Endodermal cell (in vitro differentiated cells): ENCODE measurements around the gene SSH2. TPM values are rescaled to one million over a fixed set of nuclear protein-coding genes. Genes with fewer than 3 reads are reported as not detected.

Experiments used
- DNase-seq: peaks from one replicate; pipeline ENCODE4 v3.0.0-alpha.2; 2017
- H3K27ac ChIP-seq: 2 replicates; pipeline ENCODE4 v1.5.1; 2013; ENCODE audit warnings: mild to moderate bottlenecking, low read depth, low read length, moderate library complexity
- H3K27me3 ChIP-seq: 2 replicates; pipeline ENCODE4 v1.6.1; 2013; ENCODE audit warnings: mild to moderate bottlenecking, low read length, moderate library complexity; ENCODE audit not compliant: insufficient read depth, control insufficient read depth, poor library complexity, severe bottlenecking
- H3K36me3 ChIP-seq: 2 replicates; pipeline ENCODE4 v1.7.0; 2013; ENCODE audit warnings: mild to moderate bottlenecking, low read length, moderate library complexity; ENCODE audit not compliant: control insufficient read depth, insufficient read depth
- H3K4me1 ChIP-seq: one replicate; pipeline ENCODE4 v1.7.0; 2013; ENCODE audit warnings: low read length; ENCODE audit not compliant: control insufficient read depth, insufficient read depth
- H3K4me3 ChIP-seq: 2 replicates; pipeline ENCODE4 v1.5.1; 2013; ENCODE audit warnings: mild to moderate bottlenecking, low read length, moderate library complexity
- H3K9ac ChIP-seq: 2 replicates; pipeline ENCODE4 v1.6.1; 2013; ENCODE audit warnings: mild to moderate bottlenecking, low read length, moderate library complexity; ENCODE audit not compliant: poor library complexity, severe bottlenecking; ENCODE audit errors: extremely low read depth
- H3K9me3 ChIP-seq: 2 replicates; pipeline ENCODE4 v1.6.1; 2013; ENCODE audit warnings: mild to moderate bottlenecking, low read length, moderate library complexity; ENCODE audit not compliant: control insufficient read depth
- H3K27ac Mint-ChIP-seq: 2 replicates; pipeline ENCODE4 v1.8.0; 2020; ENCODE audit warnings: mixed read lengths
- H3K27me3 Mint-ChIP-seq: 2 replicates; pipeline ENCODE4 v1.8.0; 2021; ENCODE audit warnings: mild to moderate bottlenecking, mixed read lengths; ENCODE audit not compliant: insufficient read depth
- H3K36me3 Mint-ChIP-seq: 2 replicates; pipeline ENCODE4 v1.8.0; 2020; ENCODE audit warnings: low read depth, mixed read lengths
- H3K4me1 Mint-ChIP-seq: 2 replicates; pipeline ENCODE4 v1.8.0; 2020; ENCODE audit warnings: mixed read lengths
- H3K4me3 Mint-ChIP-seq: 2 replicates; pipeline ENCODE4 v1.8.0; 2020; ENCODE audit warnings: mild to moderate bottlenecking, moderate library complexity, mixed read lengths
- H3K9me3 Mint-ChIP-seq: 2 replicates; pipeline ENCODE4 v1.8.0; 2020; ENCODE audit warnings: mild to moderate bottlenecking, mixed read lengths
- WGBS, 2 experiments: methylation state at CpG; one replicate each; pipeline versions ENCODE4 v1.1.5 to v1.1.7; 2013; ENCODE audit warnings: missing lambda C conversion rate in 2 of 2, mixed read lengths in 1 of 2; ENCODE audit not compliant: insufficient coverage in 1 of 2, insufficient read length in 1 of 2; 5-methylcytosine and 5-hydroxymethylcytosine counted together
- total RNA-seq, 2 donors: library from RNA; stranded (reverse); fragmentation: NEBNext Ultra II Directional in 1 of 2; extraction: Animal tissue kit (Norgen Biotek cat#: 25700) in 1 of 2; gene quantifications; 2 replicates in 1 of 2; 3 replicates in 1 of 2; pipeline ENCODE4 v1.2.1, GENCODE V29; 2021
- TF ChIP-seq, protein P1 (sequence below): fragments of 200-600 bp; sonication (generic); conservative IDR thresholded peaks from 2 replicates; pipeline ENCODE4 v1.5.0; 2021; ENCODE audit warnings: antibody characterized with exemption, mild to moderate bottlenecking

Gene SSH2
- total RNA-seq, 2 donors from 2014 or later, result 11.3 to 13.5 TPM

DNA sequence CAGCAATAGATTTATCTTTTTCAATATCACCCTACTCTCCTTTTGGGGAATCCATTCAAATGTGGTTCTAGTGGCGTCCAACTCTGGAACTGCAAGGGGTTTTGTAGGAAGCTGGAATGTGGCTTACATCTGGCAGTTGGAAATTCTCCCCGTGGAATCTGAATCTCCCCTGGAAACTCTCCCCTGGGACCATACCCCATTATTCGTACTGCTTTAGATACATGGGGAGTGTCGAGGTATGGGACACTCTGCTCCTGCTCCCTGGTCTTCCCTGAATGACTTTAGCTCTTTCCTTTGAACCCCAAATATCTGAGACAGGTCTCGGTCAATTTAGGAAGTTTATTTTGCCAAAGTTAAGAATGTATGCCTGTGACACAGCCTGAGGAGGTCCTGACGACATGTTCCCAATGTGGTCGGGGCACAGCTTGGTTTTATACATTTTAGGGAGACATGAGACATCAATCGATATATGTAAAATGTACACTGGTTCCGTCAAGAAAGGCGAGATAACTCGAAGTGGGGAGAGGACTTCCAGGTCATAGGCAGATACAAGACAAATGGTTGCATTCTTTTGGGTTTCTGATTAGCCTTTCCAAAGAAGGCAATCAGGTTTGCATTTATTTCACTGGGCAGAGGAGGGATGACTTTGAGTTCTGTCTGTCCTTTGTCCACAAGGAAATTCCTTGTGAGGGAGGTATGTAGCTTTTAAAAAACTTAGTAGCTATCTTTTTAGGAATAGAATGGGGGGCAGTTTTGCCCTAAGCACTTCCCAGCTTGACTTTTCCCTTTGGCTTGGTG lies 218.2 kb downstream of the SSH2 start:
- H3K27ac Mint-ChIP-seq, result no peak overlapping the region
- 87 to 96% methylated on average over 9 to 11 of the region's 11 CpGs for WGBS, 2 experiments
- H3K27ac ChIP-seq, result no peak overlapping the region

DNA sequence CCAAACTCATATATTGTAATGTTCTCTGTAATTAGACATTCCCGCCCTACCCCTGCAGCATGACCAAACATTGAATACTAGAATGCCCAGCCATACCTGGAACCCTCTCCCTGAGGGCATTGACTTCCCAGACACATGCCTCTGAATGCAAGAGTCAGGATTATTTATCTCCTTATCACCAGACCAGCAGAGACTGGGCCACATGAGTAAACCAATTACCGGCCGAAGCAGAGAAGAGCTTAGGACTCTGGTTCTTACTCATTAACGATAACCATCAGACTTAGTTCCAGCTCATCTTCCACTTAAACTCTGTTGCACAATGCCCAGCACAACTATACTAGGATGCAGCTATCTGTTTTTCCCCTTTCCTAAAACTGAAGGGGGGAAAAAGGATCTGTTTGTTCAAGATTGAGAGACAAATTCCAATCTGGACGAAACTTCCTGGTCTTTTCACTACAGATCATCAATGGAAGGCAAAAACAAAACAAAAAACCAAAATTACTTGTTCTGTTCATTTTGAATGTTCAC lies 219.1 kb downstream of the SSH2 start:
- Mint-ChIP-seq H3K4me3 (no peak overlapping the region), H3K4me1 (peaks cover 8% of the 10 kb centered on the region), H3K9me3 (no peaks in the 10 kb centered on the region), H3K36me3 (no peaks in the 10 kb centered on the region), H3K27me3 (no peaks in the 10 kb centered on the region), H3K27ac (no peak overlapping the region)
- no peaks in the 10 kb centered on the region for H3K9me3 ChIP-seq
- H3K27ac ChIP-seq, result no peak overlapping the region
- WGBS, 2 experiments, result 90 to 93% methylated on average over 3 to 5 of the region's 5 CpGs
- no peaks in the 10 kb centered on the region for H3K4me1 ChIP-seq
- TF ChIP-seq, protein P1, sequence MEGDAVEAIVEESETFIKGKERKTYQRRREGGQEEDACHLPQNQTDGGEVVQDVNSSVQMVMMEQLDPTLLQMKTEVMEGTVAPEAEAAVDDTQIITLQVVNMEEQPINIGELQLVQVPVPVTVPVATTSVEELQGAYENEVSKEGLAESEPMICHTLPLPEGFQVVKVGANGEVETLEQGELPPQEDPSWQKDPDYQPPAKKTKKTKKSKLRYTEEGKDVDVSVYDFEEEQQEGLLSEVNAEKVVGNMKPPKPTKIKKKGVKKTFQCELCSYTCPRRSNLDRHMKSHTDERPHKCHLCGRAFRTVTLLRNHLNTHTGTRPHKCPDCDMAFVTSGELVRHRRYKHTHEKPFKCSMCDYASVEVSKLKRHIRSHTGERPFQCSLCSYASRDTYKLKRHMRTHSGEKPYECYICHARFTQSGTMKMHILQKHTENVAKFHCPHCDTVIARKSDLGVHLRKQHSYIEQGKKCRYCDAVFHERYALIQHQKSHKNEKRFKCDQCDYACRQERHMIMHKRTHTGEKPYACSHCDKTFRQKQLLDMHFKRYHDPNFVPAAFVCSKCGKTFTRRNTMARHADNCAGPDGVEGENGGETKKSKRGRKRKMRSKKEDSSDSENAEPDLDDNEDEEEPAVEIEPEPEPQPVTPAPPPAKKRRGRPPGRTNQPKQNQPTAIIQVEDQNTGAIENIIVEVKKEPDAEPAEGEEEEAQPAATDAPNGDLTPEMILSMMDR, result no peak
- H3K36me3 ChIP-seq, result no peaks in the 10 kb centered on the region
- H3K9ac ChIP-seq, result no peak overlapping the region
- DNase-seq, result no peak
- H3K4me3 ChIP-seq, result no peak overlapping the region
- no peaks in the 10 kb centered on the region for H3K27me3 ChIP-seq

More for the DNA sequence above, 218.2 kb downstream of the SSH2 start:
- Mint-ChIP-seq H3K36me3 (no peaks in the 10 kb centered on the region), H3K4me3 (no peak overlapping the region), H3K4me1 (peaks cover 9% of the 10 kb centered on the region), H3K9me3 (no peaks in the 10 kb centered on the region), H3K27me3 (no peaks in the 10 kb centered on the region)
- H3K9me3 ChIP-seq, result no peaks in the 10 kb centered on the region
- no peak overlapping the region for H3K4me3 ChIP-seq
- no peak overlapping the region for H3K9ac ChIP-seq
- no peak for DNase-seq
- H3K4me1 ChIP-seq, result no peaks in the 10 kb centered on the region
- H3K36me3 ChIP-seq, result no peaks in the 10 kb centered on the region
- TF ChIP-seq, protein P1, result no peak
- H3K27me3 ChIP-seq, result no peaks in the 10 kb centered on the region

DNA sequence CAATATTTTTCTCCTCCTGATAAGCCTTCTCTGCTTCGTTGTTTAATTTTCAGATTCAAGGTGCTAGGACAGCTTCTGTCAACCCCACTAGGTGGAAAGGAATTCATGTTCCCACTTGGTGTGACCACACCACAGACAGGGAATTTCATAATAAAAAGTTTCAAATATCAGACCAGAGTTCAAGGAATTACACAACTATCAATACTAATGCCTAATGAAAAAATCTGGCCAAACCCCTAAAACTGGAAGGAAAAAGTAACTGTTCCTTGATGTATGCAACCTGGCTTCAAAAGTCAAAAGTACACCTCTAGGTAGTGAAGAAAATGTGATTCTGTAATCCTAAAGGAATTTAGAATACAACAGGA lies 219.5 kb downstream of the SSH2 start:
- TF ChIP-seq, protein P1, result no peak
- no peaks in the 10 kb centered on the region for H3K36me3 ChIP-seq
- H3K4me1 ChIP-seq, result no peaks in the 10 kb centered on the region
- WGBS, 2 experiments, result 100% methylated on average over 1 of the region's 1 CpG
- Mint-ChIP-seq H3K36me3 (no peaks in the 10 kb centered on the region), H3K4me1 (peaks cover 6% of the 10 kb centered on the region), H3K27me3 (no peaks in the 10 kb centered on the region), H3K27ac (no peak overlapping the region), H3K4me3 (no peak overlapping the region), H3K9me3 (no peaks in the 10 kb centered on the region)
- no peaks in the 10 kb centered on the region for H3K27me3 ChIP-seq
- H3K9ac ChIP-seq, result no peak overlapping the region
- H3K27ac ChIP-seq, result no peak overlapping the region
- H3K9me3 ChIP-seq, result no peaks in the 10 kb centered on the region
- no peak overlapping the region for H3K4me3 ChIP-seq
- no peak for DNase-seq
